K562 (cell line): ENCODE measurements around the gene PTPN1. TPM values are rescaled to one million over a fixed set of nuclear protein-coding genes. Genes with fewer than 3 reads are reported as not detected.

ENCODE experiments used
- ATAC-seq: fragments of 200-7000 bp; cut with Tn5 transposase; 3 replicates; pipeline ENCODE4 v1.9.1; 2020; ENCODE audit warnings: moderate library complexity
- BruUV-seq: library from RNA; stranded (reverse); fragments of 400-500 nt; replicated peaks from 2 replicates; lab custom pipeline; 2021; lab: Mats Ljungman, UMichigan
- CTCF ChIA-PET: fragments of 300-600 bp; formaldehyde crosslinking; extraction: SDS; loops from one replicate; lab custom pipeline; 2021; ENCODE audit warnings: low intra/inter-chr PET ratio; lab: Yijun Ruan, JAX
- POLR2A ChIA-PET: fragments of 300-600, 350-650 bp; sonication (Branson Sonifier 250); formaldehyde crosslinking; extraction: SDS; loops from one replicate; lab custom pipeline; 2021; ENCODE audit warnings: antibody characterized with exemption, inconsistent platforms; lab: Yijun Ruan, JAX
- DNase-seq, 4 experiments: peaks; one replicate each; pipeline versions ENCODE4 v3.0.0 to v3.0.0-alpha.2; 2011 to 2018; ENCODE audit warnings: low spot score in 3 of 4, mixed read lengths in 3 of 4; ENCODE audit errors: extremely low read depth in 1 of 4
- FAIRE-seq: peaks from 2 replicates; lab custom pipeline; 2011; peaks lifted over from hg19 to GRCh38; lab: Jason Lieb, UNC
- H2AFZ ChIP-seq: 2 replicates; pipeline ENCODE4 v1.6.0; 2011; ENCODE audit warnings: low read depth, low read length, control low read depth, inconsistent platforms
- H3K27ac ChIP-seq: fragments of 200-600 bp; 3 replicates; pipeline ENCODE4 v1.8.0; 2011; ENCODE audit warnings: low read depth, mild to moderate bottlenecking, control low read depth, inconsistent platforms, low read length, moderate library complexity, mixed read lengths; ENCODE audit errors: extremely low read depth
- H3K27me3 ChIP-seq, 2 experiments: fragments of 300-600 bp in 1 of 2; 2 replicates in 1 of 2; 3 replicates in 1 of 2; pipeline versions ENCODE4 v1.6.0 to v1.8.0; 2011; ENCODE audit warnings: inconsistent platforms in 2 of 2, low read length in 2 of 2, mild to moderate bottlenecking in 1 of 2, mixed read lengths in 1 of 2, moderate library complexity in 1 of 2; ENCODE audit not compliant: control insufficient read depth in 2 of 2, insufficient read depth in 2 of 2
- H3K36me3 ChIP-seq: fragments of 300-600 bp; 3 replicates; pipeline ENCODE4 v1.8.0; 2011; ENCODE audit warnings: mild to moderate bottlenecking, low read length, inconsistent platforms; ENCODE audit not compliant: control insufficient read depth, insufficient read depth
- H3K4me1 ChIP-seq, 2 experiments: fragments of 200-600 bp in 1 of 2; replicated peaks in 1 of 2; 2 replicates in 1 of 2; 3 replicates in 1 of 2; pipeline versions ENCODE4 v1.5.1 to v1.8.0; 2011; ENCODE audit warnings: inconsistent platforms in 2 of 2, low read length in 2 of 2, mild to moderate bottlenecking in 1 of 2, mixed read lengths in 1 of 2, moderate library complexity in 1 of 2; ENCODE audit not compliant: control insufficient read depth in 2 of 2, insufficient read depth in 2 of 2
- H3K4me2 ChIP-seq: 2 replicates; pipeline ENCODE4 v1.6.1; 2011; ENCODE audit warnings: low read length, control low read depth, inconsistent platforms, mixed read lengths; ENCODE audit not compliant: insufficient read depth
- H3K4me3 ChIP-seq: fragments of 200-600 bp; sonication (generic), shearing (Covaris generic); 2 replicates; pipeline ENCODE4 v1.5.1; 2016; ENCODE audit warnings: control low read depth, inconsistent platforms
- H3K79me2 ChIP-seq: fragments of 200-600 bp; 3 replicates; pipeline ENCODE4 v1.8.0; 2011; ENCODE audit warnings: low read length, inconsistent platforms; ENCODE audit not compliant: control insufficient read depth, insufficient read depth
- H3K9ac ChIP-seq, 2 experiments: 2 replicates each; pipeline versions ENCODE4 v1.6.0 to v1.6.1; 2011; ENCODE audit warnings: low read depth in 2 of 2, low read length in 2 of 2, control low read depth in 1 of 2, inconsistent platforms in 1 of 2, mild to moderate bottlenecking in 1 of 2, mixed read lengths in 1 of 2; ENCODE audit not compliant: insufficient read depth in 1 of 2
- H3K9me1 ChIP-seq: one replicate; pipeline ENCODE4 v1.6.0; 2011; ENCODE audit warnings: inconsistent platforms, mild to moderate bottlenecking, low read length, moderate library complexity; ENCODE audit not compliant: control insufficient read depth, insufficient read depth
- H3K9me3 ChIP-seq: replicated peaks from 2 replicates; pipeline ENCODE4 v1.5.1; 2011; ENCODE audit warnings: low read depth, low read length, inconsistent platforms; ENCODE audit not compliant: control insufficient read depth, insufficient read depth
- H4K20me1 ChIP-seq: replicated peaks from 2 replicates; pipeline ENCODE4 v1.6.1; 2011; ENCODE audit warnings: low read length, inconsistent platforms, mixed read lengths; ENCODE audit not compliant: control insufficient read depth, insufficient read depth
- GTF2A2 ChIP-seq: IDR thresholded peaks from 2 replicates; pipeline ENCODE4 v1.6.1; 2016; ENCODE audit warnings: mild to moderate bottlenecking, missing genetic modification characterization, missing compliant biosample characterization
- NFIC ChIP-seq: fragments of 450-650 bp; IDR thresholded peaks from 2 replicates; pipeline ENCODE4 v1.6.1; 2017; ENCODE audit warnings: mild to moderate bottlenecking, inconsistent platforms
- POLR2A ChIP-seq: fragments of 450-650 bp; conservative IDR thresholded peaks from 2 replicates; pipeline ENCODE4 v1.6.1; 2016
- POLR2G ChIP-seq: fragments of 200-400 bp; formaldehyde crosslinking; IDR thresholded peaks from 2 replicates; pipeline ENCODE4 v1.6.1; 2017; ENCODE audit warnings: low read depth, mild to moderate bottlenecking, antibody characterized with exemption, low read length, moderate library complexity
- ZNF347 ChIP-seq: fragments of 450-650 bp; formaldehyde crosslinking; IDR thresholded peaks from 2 replicates; pipeline ENCODE4 v1.4.0; 2020; ENCODE audit warnings: low read depth, mild to moderate bottlenecking, moderate library complexity
- WGBS: fragments of 100-300 bp; shearing (Covaris generic); methylation state at CpG from one replicate; pipeline ENCODE4 v1.1.6; 2016; ENCODE audit warnings: low coverage, mixed read lengths; ENCODE audit not compliant: insufficient coverage; ENCODE audit errors: missing lambda C conversion rate; 5-methylcytosine and 5-hydroxymethylcytosine counted together
- in situ Hi-C: fragments of 300-500 bp; cut with MboI; formaldehyde crosslinking; loops from 4 replicates; pipeline ENCODE4 v1.15.0; 2018; ENCODE audit warnings: inconsistent platforms, mixed read lengths
- intact Hi-C: fragments of 100-400 bp; cut with micrococcal nuclease; formaldehyde crosslinking; loops from 2 replicates; pipeline ENCODE4 v1.14.2; 2022
- polyA plus RNA-seq, 8 experiments: library from polyadenylated mRNA; depleted of rRNA in 4 of 8; stranded (reverse) in 5 of 8; unstranded in 3 of 8; fragments of >200 nt; fragmentation: Nextera tagmentation in 2 of 8; fragmentation: Illumina TruSeq in 1 of 8; extraction: Ambion mirVana in 2 of 8; extraction: Trizol in 1 of 8; gene quantifications; 2 replicates each; pipeline versions ENCODE4 v1.2.1 to v1.2.3, GENCODE V29; 2011 to 2014; ENCODE audit warnings: inconsistent platforms in 1 of 8, missing spikeins in 1 of 8
- total RNA-seq, 7 experiments: library from RNA; depleted of rRNA in 6 of 7; stranded (reverse); fragments of >200 nt in 6 of 7; fragmentation: Illumina TruSeq in 2 of 7; extraction: Trizol in 2 of 7; gene quantifications; 2 replicates each; pipeline versions ENCODE4 v1.2.1 to v1.2.3, GENCODE V29; 2011 to 2021; ENCODE audit warnings: low replicate concordance in 1 of 7
- TF ChIP-seq, protein P1 (sequence below), 2 experiments: IDR thresholded peaks in 1 of 2; conservative IDR thresholded peaks in 1 of 2; 2 replicates each; pipeline ENCODE4 v1.6.1; 2016; ENCODE audit warnings: low read depth in 2 of 2, mild to moderate bottlenecking in 1 of 2, missing compliant biosample characterization in 1 of 2, missing genetic modification characterization in 1 of 2, moderate library complexity in 1 of 2
- TF ChIP-seq, protein P2 (sequence below): sonication (generic); formaldehyde crosslinking; IDR thresholded peaks from 2 replicates; pipeline ENCODE4 v1.8.0; 2022; ENCODE audit warnings: missing genetic modification reagents, mild to moderate bottlenecking, moderate library complexity, borderline replicate concordance

The PTPN1 gene
- total and polyA plus RNA-seq, 9 of the 15 experiments (the other 6 are each of a cell fraction or from before 2014, with no cell fraction given): 11.0 to 85.3 (median 54.0) TPM

DNA sequence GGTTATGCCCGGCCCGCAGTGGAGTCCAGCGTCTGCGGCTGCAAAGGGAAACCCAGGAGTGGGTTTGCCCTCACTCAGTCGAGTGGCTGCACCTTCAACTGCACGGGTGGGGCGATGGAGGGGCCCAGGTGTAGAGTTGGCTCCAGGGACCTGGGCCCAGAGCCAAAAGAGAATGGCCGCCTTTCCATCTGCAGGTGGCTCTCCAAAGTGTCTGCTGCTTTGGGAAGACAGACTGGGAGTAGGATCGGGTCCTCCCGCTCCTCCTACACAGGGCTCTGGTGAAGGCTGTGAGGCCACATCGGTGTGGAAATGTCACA, 80.1 kb downstream of the PTPN1 start:
- in situ Hi-C loops (no loop called here), intact Hi-C loops (no loop called here)
- DNase-seq (no peak), ATAC-seq (no peak), FAIRE-seq (no peak)
- Histone ChIP-seq H3K4me2 (no peak overlapping the region), H3K9me1 (no peaks in the 10 kb centered on the region), H3K27me3 (no peaks in the 10 kb centered on the region), H3K27ac (no peak overlapping the region), H3K4me1 (peaks cover 0 to 4% of the 10 kb centered on the region in 2 experiments; a peak in 1 of 5 replicates), H3K79me2 (no peaks in the 10 kb centered on the region), H3K9ac (no peak overlapping the region), H3K36me3 (peaks cover 83% of the 10 kb centered on the region), H2AFZ (no peak overlapping the region), H3K9me3 (no peaks in the 10 kb centered on the region), H3K4me3 (no peak overlapping the region), H4K20me1 (no peaks in the 10 kb centered on the region)
- TF ChIP-seq POLR2A (peak; percentile 17; the same call in 1 of the 2 replicates), ZNF347 (CRISPR knock-in tag) (no peak), GTF2A2 (tag) (no peak), POLR2G (peak; percentile 68), NFIC (peak; percentile 35)
- TF ChIP-seq, protein P1, sequence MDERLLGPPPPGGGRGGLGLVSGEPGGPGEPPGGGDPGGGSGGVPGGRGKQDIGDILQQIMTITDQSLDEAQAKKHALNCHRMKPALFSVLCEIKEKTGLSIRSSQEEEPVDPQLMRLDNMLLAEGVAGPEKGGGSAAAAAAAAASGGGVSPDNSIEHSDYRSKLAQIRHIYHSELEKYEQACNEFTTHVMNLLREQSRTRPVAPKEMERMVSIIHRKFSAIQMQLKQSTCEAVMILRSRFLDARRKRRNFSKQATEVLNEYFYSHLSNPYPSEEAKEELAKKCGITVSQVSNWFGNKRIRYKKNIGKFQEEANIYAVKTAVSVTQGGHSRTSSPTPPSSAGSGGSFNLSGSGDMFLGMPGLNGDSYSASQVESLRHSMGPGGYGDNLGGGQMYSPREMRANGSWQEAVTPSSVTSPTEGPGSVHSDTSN (CRISPR knock-in tag; IDR thresholded peaks at IDR 0.05; ENCODE audit: low read depth): no peak
- TF ChIP-seq, protein P1 (tag; conservative IDR thresholded peaks at IDR 0.05; ENCODE audit: low read depth): no peak
- TF ChIP-seq, protein P2, sequence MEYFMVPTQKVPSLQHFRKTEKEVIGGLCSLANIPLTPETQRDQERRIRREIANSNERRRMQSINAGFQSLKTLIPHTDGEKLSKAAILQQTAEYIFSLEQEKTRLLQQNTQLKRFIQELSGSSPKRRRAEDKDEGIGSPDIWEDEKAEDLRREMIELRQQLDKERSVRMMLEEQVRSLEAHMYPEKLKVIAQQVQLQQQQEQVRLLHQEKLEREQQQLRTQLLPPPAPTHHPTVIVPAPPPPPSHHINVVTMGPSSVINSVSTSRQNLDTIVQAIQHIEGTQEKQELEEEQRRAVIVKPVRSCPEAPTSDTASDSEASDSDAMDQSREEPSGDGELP (CRISPR knock-in tag): 0 out of 2 replicates have a peak, but pooled peaks have one; percentile 24
- CTCF ChIA-PET: no interaction called here
- no TSS peak for BruUV-seq
- 87% methylated on average over 11 of the region's 11 CpGs for WGBS
- POLR2A ChIA-PET: no interaction called here
